ENCODE measurements around the gene MYO18A.

Gene MYO18A

DNA sequence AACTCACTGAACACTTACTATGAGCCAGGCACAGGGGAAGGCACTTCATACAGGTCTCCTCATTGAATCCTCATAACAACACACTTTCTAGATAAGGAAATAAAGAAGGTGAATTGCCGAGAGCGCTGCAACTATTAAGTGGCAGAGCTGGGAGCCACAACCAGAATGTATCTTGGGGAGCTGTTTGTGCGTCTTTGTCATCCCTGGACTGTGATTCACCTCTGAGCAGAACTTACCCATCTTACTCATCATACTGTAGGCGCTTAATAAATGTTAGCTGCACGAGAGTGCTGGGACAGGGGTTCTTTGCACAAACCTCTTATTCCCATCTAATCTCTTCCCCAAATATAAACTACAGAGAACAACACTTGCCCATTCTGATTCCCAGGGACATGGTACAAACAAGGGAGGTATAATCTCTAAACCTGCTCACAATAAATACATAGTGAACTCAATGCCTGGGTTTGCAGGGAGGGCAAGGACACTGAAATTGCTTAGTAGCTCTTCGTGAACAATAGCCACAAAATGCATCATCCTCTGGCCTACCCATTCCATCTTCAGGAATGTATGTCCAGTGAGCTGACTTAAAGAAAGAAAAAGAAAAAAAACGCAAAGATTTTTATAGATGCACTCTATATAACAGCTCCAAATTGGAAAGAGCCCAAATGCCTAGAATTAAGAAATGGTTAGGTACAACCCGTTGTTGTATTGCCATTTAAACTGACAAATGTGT is 43.0 kb downstream of the MYO18A start:
- Histone ChIP-seq H3K27me3 (ENCODE audit: control insufficient read depth, insufficient read depth, low read length) (no peaks in the 10 kb centered on the region), H3K4me1 (ENCODE audit: control insufficient read depth, insufficient read depth, low read length) (peaks cover 20% of the 10 kb centered on the region), H3K27ac (ENCODE audit: low read depth, low read length) (no peak overlapping the region), H3K36me3 (ENCODE audit: control insufficient read depth, insufficient read depth, low read length) (no peaks in the 10 kb centered on the region), H3K4me3 (ENCODE audit: low read length) (no peak overlapping the region), H3K9ac (ENCODE audit: low read length) (no peak overlapping the region)

DNA sequence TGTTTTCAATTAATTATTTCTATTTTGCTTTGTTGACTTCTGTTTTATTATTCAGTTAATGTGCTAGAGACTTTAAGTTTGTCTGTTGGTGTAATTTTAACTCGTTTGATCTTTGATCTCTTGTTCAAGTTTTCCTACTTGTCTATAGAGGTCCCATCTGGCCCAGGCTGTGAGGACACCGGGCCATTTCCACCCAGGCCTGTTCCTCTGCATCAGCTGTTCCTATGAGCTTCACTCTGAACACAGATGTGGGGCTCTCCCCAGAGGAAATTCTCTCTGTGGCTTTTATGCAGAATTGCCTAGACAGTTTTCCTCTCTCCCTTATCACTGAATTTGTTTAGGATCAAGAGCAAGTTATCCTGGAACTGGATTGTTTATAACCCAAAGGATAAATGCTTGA is 44.7 kb downstream of the MYO18A start:
- H3K9ac ChIP-seq (ENCODE audit: low read length) = no peak overlapping the region
- peaks cover 15% of the 10 kb centered on the region for H3K4me1 ChIP-seq (ENCODE audit: control insufficient read depth, insufficient read depth, low read length)
- no peak overlapping the region for H3K4me3 ChIP-seq (ENCODE audit: low read length)
- H3K27ac ChIP-seq (ENCODE audit: low read depth, low read length) = no peak overlapping the region
- no peaks in the 10 kb centered on the region for H3K36me3 ChIP-seq (ENCODE audit: control insufficient read depth, insufficient read depth, low read length)
- H3K27me3 ChIP-seq (ENCODE audit: control insufficient read depth, insufficient read depth, low read length) = no peaks in the 10 kb centered on the region

DNA sequence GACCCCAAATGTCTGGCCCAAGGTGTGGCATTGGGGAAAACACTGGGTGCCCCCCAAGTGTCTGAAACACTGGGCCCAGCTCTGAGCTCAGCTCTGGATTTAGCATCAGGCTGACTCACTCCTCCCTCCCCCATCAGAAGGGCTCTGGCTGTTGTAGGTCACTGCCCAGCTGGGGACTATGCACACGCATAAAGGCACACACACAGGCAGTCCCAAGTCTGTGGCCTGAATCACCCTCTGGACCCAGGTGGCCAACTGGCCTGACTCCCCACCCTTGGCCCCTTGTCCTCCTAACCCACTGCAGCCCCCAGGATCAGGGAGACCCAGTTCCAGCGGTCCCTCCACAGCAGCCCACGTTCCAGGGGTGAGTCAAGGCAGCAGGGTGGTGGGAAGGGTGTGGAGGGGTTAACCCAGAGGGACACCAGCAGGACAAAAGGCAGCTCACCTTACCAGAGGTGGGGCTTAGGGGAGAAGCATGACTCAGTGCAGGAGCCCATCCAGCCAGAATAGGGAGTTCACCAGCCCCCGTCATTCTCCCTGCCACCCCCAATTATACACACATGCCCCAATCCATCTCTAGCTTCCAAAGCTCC is 47.0 kb downstream of the MYO18A start:
- Histone ChIP-seq H3K36me3 (ENCODE audit: control insufficient read depth, insufficient read depth, low read length) (peaks cover 2% of the 10 kb centered on the region), H3K27ac (ENCODE audit: low read depth, low read length) (no peak overlapping the region), H3K27me3 (ENCODE audit: control insufficient read depth, insufficient read depth, low read length) (no peaks in the 10 kb centered on the region), H3K4me1 (ENCODE audit: control insufficient read depth, insufficient read depth, low read length) (peaks cover 4% of the 10 kb centered on the region), H3K4me3 (ENCODE audit: low read length) (peak overlapping the region; percentile 26), H3K9ac (ENCODE audit: low read length) (no peak overlapping the region)

DNA sequence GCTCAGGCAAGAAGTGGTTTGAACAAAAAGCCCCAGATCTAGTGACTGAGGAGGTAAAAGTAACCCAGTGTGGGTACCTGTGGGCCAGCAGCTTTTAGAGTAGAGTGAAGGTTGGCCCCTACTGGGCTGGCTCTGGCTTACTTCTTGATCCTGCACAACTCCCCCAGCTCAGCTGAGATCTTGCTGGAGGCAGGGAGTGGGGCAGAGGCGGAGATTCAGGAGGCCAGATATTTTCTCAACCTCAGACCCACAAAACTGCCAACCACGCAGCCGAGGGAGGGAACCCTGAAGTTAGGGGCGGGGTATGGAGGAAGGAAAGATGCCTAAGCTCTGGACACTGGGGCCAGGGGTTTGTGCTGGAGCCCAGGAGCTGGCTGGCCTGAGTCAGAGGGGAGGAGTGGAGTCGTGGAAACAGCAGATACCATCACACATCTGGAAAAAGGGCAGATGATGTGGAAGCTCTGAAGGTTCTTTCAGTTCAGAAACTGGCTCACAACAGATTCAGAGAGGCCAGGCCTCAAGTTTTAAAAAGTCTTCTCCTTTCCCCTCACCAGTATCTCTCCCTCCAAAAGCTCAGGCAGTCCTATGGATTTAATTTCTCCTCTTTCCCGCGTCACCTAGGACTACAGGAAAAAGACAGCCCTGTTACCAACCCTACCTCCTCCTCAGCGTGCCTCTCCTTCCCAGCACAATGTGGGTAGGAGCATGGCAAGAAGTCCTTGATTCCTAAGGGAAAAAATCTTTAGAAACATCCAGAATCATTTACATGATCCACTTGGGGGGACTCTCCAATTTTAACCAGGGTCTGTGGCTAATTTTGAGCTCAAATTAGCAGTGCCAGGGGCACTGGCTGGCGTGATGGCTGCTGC is 48.1 kb downstream of the MYO18A start:
- Histone ChIP-seq H3K4me3 (ENCODE audit: low read length) (no peak overlapping the region), H3K9ac (ENCODE audit: low read length) (no peak overlapping the region), H3K4me1 (ENCODE audit: control insufficient read depth, insufficient read depth, low read length) (peaks cover 4% of the 10 kb centered on the region), H3K27me3 (ENCODE audit: control insufficient read depth, insufficient read depth, low read length) (no peaks in the 10 kb centered on the region), H3K36me3 (ENCODE audit: control insufficient read depth, insufficient read depth, low read length) (peaks cover 2% of the 10 kb centered on the region), H3K27ac (ENCODE audit: low read depth, low read length) (peak overlapping the region; percentile 45)

DNA sequence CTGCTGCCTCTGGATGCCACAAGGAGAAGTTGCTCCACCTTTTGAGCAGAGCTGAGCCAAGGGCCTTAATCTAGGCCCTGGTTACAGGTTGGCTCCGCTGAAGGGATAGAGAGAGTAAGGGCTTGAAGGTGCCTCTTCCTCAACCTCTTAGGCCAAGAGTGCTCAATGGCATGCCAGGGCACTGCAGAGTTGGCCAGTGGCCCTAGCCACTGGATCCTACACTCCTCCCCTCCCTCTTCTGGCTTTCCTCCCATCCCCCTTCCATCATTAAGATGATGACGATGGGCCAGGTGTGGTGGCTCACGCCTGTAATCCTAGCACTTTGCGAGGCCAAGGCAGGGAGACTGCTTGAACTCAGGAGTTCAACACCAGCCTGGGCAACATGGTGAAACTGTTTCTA is 50.5 kb downstream of the MYO18A start:
- Histone ChIP-seq H3K27me3 (ENCODE audit: control insufficient read depth, insufficient read depth, low read length) (no peaks in the 10 kb centered on the region), H3K27ac (ENCODE audit: low read depth, low read length) (no peak overlapping the region), H3K4me1 (ENCODE audit: control insufficient read depth, insufficient read depth, low read length) (peaks cover 4% of the 10 kb centered on the region), H3K36me3 (ENCODE audit: control insufficient read depth, insufficient read depth, low read length) (peaks cover 2% of the 10 kb centered on the region), H3K9ac (ENCODE audit: low read length) (no peak overlapping the region), H3K4me3 (ENCODE audit: low read length) (no peak overlapping the region)

DNA sequence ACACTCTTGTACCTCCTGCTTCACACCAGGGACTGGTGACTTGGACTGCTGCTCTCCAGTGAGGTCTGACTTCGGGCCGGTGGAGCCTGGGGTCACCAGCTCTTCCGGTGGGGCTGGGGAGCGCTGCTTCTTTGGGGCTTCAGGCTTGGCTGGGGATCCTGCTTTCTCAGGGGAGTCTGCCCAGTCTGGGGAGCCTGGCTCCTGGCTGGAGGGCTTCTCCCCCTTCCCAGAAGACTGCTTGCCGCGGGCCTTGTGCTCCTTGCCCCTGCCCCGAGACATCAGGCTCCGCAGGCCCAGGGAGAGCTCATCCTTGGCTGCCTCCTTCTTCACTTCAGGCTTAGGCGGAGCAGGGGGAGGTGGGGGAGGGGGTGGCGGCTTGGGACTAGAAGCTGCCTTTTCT is 52.4 kb downstream of the MYO18A start:
- peaks cover 2% of the 10 kb centered on the region for H3K4me1 ChIP-seq (ENCODE audit: control insufficient read depth, insufficient read depth, low read length)
- H3K27me3 ChIP-seq (ENCODE audit: control insufficient read depth, insufficient read depth, low read length) = no peaks in the 10 kb centered on the region
- no peak overlapping the region for H3K27ac ChIP-seq (ENCODE audit: low read depth, low read length)
- H3K9ac ChIP-seq (ENCODE audit: low read length) = no peak overlapping the region
- H3K36me3 ChIP-seq (ENCODE audit: control insufficient read depth, insufficient read depth, low read length) = peaks cover 2% of the 10 kb centered on the region
- H3K4me3 ChIP-seq (ENCODE audit: low read length) = no peak overlapping the region

DNA sequence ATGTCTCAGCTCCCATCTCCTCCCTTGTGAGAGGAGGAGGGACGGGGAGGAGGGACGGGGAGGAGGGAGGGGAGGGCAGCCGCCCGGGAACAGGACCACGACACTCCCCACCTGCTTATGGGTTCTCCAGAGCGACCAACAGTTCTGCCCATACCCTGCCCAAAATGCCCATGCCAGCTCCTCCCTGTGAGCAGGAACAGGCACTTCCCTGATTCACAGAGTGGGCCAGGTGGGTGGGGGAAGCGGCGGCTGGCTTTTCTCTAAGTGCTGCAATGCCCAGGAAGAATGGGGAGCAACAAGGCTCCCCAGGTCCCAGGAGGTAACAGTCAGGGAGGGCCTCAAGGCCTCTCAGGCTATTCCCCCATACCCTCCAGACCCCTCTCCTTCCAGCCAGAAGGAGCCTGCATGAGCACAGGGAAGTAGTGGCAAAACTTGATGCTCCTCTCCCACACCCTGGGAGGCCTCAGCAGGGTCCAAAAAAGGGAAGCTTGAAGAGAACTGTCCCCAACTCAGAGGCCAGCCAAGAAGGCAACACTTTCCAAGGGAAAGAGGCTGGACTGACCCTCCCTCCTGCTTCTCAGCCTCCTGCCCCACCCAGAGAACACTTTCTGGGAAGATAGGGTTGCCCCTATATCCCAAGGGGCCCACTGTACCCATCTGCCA is 53.8 kb downstream of the MYO18A start:
- no peak overlapping the region for H3K4me3 ChIP-seq (ENCODE audit: low read length)
- H3K36me3 ChIP-seq (ENCODE audit: control insufficient read depth, insufficient read depth, low read length) = peaks cover 12% of the 10 kb centered on the region
- H3K27ac ChIP-seq (ENCODE audit: low read depth, low read length) = no peak overlapping the region
- no peak overlapping the region for H3K9ac ChIP-seq (ENCODE audit: low read length)
- no peaks in the 10 kb centered on the region for H3K27me3 ChIP-seq (ENCODE audit: control insufficient read depth, insufficient read depth, low read length)
- H3K4me1 ChIP-seq (ENCODE audit: control insufficient read depth, insufficient read depth, low read length) = no peaks in the 10 kb centered on the region

DNA sequence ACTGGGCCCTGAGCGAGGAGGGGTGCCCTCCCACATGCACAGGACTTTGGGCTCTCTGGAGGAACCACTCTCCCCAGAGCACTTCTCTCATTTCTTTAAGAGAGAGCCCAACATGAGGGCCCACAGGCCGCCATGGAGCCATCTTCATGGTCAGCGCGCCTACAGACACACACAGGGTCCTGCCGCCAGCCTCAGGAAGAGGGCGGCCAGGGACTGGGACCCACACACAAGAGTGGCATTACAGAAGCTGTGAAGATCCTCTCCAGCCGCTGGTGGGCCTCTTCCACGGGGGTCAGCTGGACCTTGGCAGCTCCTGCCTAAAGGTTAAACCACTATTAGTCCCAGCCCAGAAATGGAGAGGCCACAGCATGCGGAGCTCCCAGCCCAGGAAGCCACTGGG is 54.5 kb downstream of the MYO18A start:
- Histone ChIP-seq H3K9ac (ENCODE audit: low read length) (no peak overlapping the region), H3K27ac (ENCODE audit: low read depth, low read length) (no peak overlapping the region), H3K36me3 (ENCODE audit: control insufficient read depth, insufficient read depth, low read length) (peaks cover 19% of the 10 kb centered on the region), H3K27me3 (ENCODE audit: control insufficient read depth, insufficient read depth, low read length) (no peaks in the 10 kb centered on the region), H3K4me3 (ENCODE audit: low read length) (no peak overlapping the region), H3K4me1 (ENCODE audit: control insufficient read depth, insufficient read depth, low read length) (no peaks in the 10 kb centered on the region)

DNA sequence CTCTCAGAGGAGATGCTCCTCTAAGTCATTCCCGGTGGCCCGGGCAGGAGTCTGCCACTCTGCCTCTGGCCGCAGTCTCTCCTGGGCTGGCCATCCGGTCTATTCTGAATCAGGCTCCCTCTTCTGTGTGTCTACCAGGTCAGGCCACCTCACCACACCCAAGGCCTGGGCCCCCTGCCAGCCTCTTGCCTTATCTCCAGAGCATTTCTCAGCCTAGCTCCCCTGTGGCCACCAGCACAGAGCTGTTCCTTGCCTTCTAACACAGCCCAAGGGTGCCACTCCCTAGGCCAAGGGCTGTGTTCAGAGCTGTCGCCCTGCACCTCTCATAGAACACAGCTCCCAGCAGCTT is 55.3 kb downstream of the MYO18A start:
- Histone ChIP-seq H3K36me3 (ENCODE audit: control insufficient read depth, insufficient read depth, low read length) (peaks cover 26% of the 10 kb centered on the region), H3K4me3 (ENCODE audit: low read length) (no peak overlapping the region), H3K27me3 (ENCODE audit: control insufficient read depth, insufficient read depth, low read length) (no peaks in the 10 kb centered on the region), H3K27ac (ENCODE audit: low read depth, low read length) (no peak overlapping the region), H3K9ac (ENCODE audit: low read length) (no peak overlapping the region), H3K4me1 (ENCODE audit: control insufficient read depth, insufficient read depth, low read length) (no peaks in the 10 kb centered on the region)

DNA sequence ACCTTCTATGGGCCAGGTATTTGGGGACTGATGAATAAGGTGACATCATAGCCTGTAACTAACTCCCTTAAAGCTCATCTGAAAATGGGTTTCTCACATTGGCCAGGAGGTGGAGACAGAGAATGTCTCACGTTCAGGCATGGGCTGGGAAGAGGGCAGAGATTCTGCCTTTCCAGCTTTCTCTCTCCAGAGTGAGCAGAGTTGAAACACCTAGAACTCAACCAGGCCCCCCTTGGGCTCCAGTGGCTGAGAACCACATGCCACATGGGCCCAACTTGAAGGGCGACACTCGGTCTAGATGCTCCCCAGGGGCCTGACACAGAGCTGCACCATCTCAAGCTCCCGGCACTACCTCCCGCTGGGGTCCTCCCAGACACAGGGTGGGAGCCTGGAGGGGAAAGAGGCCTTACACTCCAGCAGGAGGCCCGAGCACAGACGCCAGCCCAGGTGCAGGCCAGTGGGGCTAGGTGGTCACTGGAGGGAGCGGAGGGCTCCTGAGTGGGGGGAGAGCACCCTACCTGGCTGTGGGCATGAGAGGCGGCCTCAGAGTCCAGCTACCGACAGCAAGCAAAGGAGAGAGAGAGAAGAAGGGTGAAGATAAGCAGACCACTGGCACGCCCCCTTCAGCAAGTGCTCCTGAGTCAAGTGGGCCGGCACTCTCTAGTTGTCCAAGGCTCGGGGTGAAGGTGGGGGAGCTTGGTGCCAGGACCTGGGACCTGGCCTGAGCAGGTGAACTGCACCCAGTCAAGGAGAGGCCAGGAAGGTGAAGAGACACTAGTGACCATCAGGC is 55.9 kb downstream of the MYO18A start:
- H3K9ac ChIP-seq (ENCODE audit: low read length) = no peak overlapping the region
- H3K27ac ChIP-seq (ENCODE audit: low read depth, low read length) = no peak overlapping the region
- no peaks in the 10 kb centered on the region for H3K27me3 ChIP-seq (ENCODE audit: control insufficient read depth, insufficient read depth, low read length)
- peaks cover 27% of the 10 kb centered on the region for H3K36me3 ChIP-seq (ENCODE audit: control insufficient read depth, insufficient read depth, low read length)
- no peaks in the 10 kb centered on the region for H3K4me1 ChIP-seq (ENCODE audit: control insufficient read depth, insufficient read depth, low read length)
- H3K4me3 ChIP-seq (ENCODE audit: low read length) = no peak overlapping the region

DNA sequence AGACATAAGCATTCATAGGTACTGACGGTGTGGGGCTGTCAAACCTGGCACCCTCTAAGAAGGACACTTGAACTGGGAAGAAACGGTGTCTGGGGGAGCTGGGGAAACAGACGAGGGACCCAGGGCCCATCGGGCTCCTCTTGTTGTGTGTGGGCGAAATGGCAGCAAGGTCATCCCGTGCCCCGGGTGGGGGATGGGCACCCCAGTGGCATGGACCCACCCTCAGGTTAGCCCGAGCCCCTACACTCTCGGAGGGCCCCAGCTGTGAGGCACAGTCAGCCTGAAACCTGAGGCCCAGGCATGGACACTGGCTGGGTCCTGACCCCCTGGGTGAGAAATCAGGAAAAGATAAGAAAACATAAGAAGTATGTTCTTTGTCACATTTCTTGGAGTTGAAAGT is 57.1 kb downstream of the MYO18A start:
- no peak overlapping the region for H3K4me3 ChIP-seq (ENCODE audit: low read length)
- H3K9ac ChIP-seq (ENCODE audit: low read length) = no peak overlapping the region
- H3K27ac ChIP-seq (ENCODE audit: low read depth, low read length) = no peak overlapping the region
- H3K4me1 ChIP-seq (ENCODE audit: control insufficient read depth, insufficient read depth, low read length) = no peaks in the 10 kb centered on the region
- no peaks in the 10 kb centered on the region for H3K27me3 ChIP-seq (ENCODE audit: control insufficient read depth, insufficient read depth, low read length)
- peaks cover 37% of the 10 kb centered on the region for H3K36me3 ChIP-seq (ENCODE audit: control insufficient read depth, insufficient read depth, low read length)

DNA sequence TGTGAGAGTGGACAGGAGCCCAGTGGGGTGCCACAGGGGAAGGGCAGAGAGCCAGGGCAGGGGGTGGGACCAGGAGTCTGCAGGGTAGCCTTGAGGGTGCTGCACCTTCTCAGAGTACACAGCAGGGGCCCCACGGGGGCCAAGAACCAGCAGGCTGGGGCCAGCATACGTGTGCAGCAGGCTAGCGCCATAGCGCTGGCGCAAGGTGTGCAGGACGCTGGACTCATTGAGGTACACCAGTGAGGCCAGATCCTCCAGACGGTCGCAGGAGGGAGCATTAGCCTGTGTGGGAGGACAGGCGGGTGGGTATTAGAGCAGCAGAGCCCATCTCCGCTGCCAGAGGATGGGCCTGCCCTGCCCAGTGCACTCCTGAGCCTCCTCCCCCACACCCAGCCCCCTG is 58.8 kb downstream of the MYO18A start:
- H3K27ac ChIP-seq (ENCODE audit: low read depth, low read length) = no peak overlapping the region
- H3K4me3 ChIP-seq (ENCODE audit: low read length) = no peak overlapping the region
- H3K9ac ChIP-seq (ENCODE audit: low read length) = no peak overlapping the region
- H3K4me1 ChIP-seq (ENCODE audit: control insufficient read depth, insufficient read depth, low read length) = no peaks in the 10 kb centered on the region
- peaks cover 37% of the 10 kb centered on the region for H3K36me3 ChIP-seq (ENCODE audit: control insufficient read depth, insufficient read depth, low read length)
- H3K27me3 ChIP-seq (ENCODE audit: control insufficient read depth, insufficient read depth, low read length) = no peaks in the 10 kb centered on the region

Measured in rectal smooth muscle tissue (tissue), 1 donor.